GM23338 (cell line): ENCODE measurements around the gene RIIAD1. TPM values are rescaled to one million over a fixed set of nuclear protein-coding genes. Genes with fewer than 3 reads are reported as not detected.

Experiments
- ATAC-seq: fragments of 200-7000 bp; cut with Tn5 transposase; 3 replicates; pipeline ENCODE4 v1.9.1; 2020
- DNase-seq: peaks from one replicate; pipeline ENCODE4 v3.0.0-alpha.2; 2015; ENCODE audit warnings: low spot score
- H2AFZ ChIP-seq: fragments of 200-600 bp; sonication (generic); 2 replicates; pipeline ENCODE4 v1.8.0; 2016; ENCODE audit warnings: antibody characterized with exemption, mild to moderate bottlenecking, moderate library complexity
- H3F3A ChIP-seq: fragments of 200-600 bp; sonication (generic); replicated peaks from 2 replicates; pipeline ENCODE4 v1.8.0; 2017; ENCODE audit warnings: antibody characterized with exemption, mixed run types, low read depth
- H3K27ac ChIP-seq: fragments of 200-600 bp; sonication (generic); 2 replicates; pipeline ENCODE4 v1.6.1; 2016; ENCODE audit warnings: low read depth
- H3K27me3 ChIP-seq: fragments of 200-600 bp; sonication (generic); 2 replicates; pipeline ENCODE4 v1.8.0; 2016; ENCODE audit warnings: mild to moderate bottlenecking, mixed run types, moderate library complexity; ENCODE audit not compliant: insufficient read depth
- H3K36me3 ChIP-seq: fragments of 200-600 bp; sonication (generic); 2 replicates; pipeline ENCODE4 v1.8.0; 2016; ENCODE audit warnings: mild to moderate bottlenecking; ENCODE audit not compliant: insufficient read depth
- H3K4me1 ChIP-seq: fragments of 200-600 bp; sonication (generic); 2 replicates; pipeline ENCODE4 v1.8.0; 2016; ENCODE audit warnings: mild to moderate bottlenecking, moderate library complexity; ENCODE audit not compliant: insufficient read depth
- H3K4me2 ChIP-seq: fragments of 200-600 bp; sonication (generic); 2 replicates; pipeline ENCODE4 v1.7.1; 2017; ENCODE audit warnings: mixed run types
- H3K4me3 ChIP-seq: fragments of 200-600 bp; sonication (generic); 2 replicates; pipeline ENCODE4 v1.6.1; 2016; ENCODE audit warnings: mixed run types
- H3K79me2 ChIP-seq: fragments of 200-600 bp; sonication (generic); replicated peaks from 2 replicates; pipeline ENCODE4 v1.8.0; 2017; ENCODE audit warnings: mild to moderate bottlenecking; ENCODE audit not compliant: insufficient read depth
- H3K9me2 ChIP-seq: fragments of 200-600 bp; sonication (generic); 2 replicates; pipeline ENCODE4 v1.8.0; 2017; ENCODE audit not compliant: insufficient read depth
- H4K20me1 ChIP-seq: fragments of 200-600 bp; sonication (generic); replicated peaks from 2 replicates; pipeline ENCODE4 v1.8.0; 2017; ENCODE audit warnings: mild to moderate bottlenecking; ENCODE audit not compliant: insufficient read depth
- H3K27ac Mint-ChIP-seq: 2 replicates; pipeline ENCODE4 v1.8.0; 2020; ENCODE audit warnings: inconsistent platforms, mild to moderate bottlenecking, moderate library complexity, mixed read lengths
- H3K27me3 Mint-ChIP-seq: 3 replicates; pipeline ENCODE4 v1.8.0; 2022; ENCODE audit warnings: low read depth, mild to moderate bottlenecking, moderate library complexity, mixed read lengths, inconsistent platforms; ENCODE audit not compliant: insufficient read depth, poor library complexity
- H3K36me3 Mint-ChIP-seq: 3 replicates; pipeline ENCODE4 v1.8.0; 2021; ENCODE audit warnings: low read depth, mild to moderate bottlenecking, inconsistent platforms, moderate library complexity, mixed read lengths
- H3K4me1 Mint-ChIP-seq: 3 replicates; pipeline ENCODE4 v1.8.0; 2020; ENCODE audit warnings: mild to moderate bottlenecking, inconsistent platforms, mixed read lengths
- H3K4me3 Mint-ChIP-seq: 3 replicates; pipeline ENCODE4 v1.8.0; 2021; ENCODE audit warnings: moderate library complexity, mild to moderate bottlenecking, inconsistent platforms, mixed read lengths
- H3K9me3 Mint-ChIP-seq: 3 replicates; pipeline ENCODE4 v1.8.0; 2020; ENCODE audit warnings: moderate library complexity, mild to moderate bottlenecking, inconsistent platforms, mixed read lengths
- CTCF ChIP-seq, 2 experiments: fragments of 200-600 bp in 1 of 2; sonication (generic) in 1 of 2; conservative IDR thresholded peaks; 2 replicates each; pipeline versions ENCODE4 v1.5.1 to v1.6.1; 2016 to 2017; ENCODE audit warnings: antibody characterized with exemption in 2 of 2, low read depth in 2 of 2, mild to moderate bottlenecking in 2 of 2, moderate library complexity in 1 of 2
- ZNF331 ChIP-seq: fragments of 250-450 bp; sonication (Bioruptor Pico); IDR thresholded peaks from 2 replicates; pipeline ENCODE4 v1.5.0; 2020; ENCODE audit warnings: low read depth, mild to moderate bottlenecking, moderate library complexity
- polyA plus RNA-seq: library from polyadenylated mRNA; unstranded; fragments of >200 nt; fragmentation: Nextera tagmentation; extraction: Ambion mirVana; gene quantifications from 2 replicates; pipeline ENCODE4 v1.2.1, GENCODE V29; 2016
- total RNA-seq: library from RNA; depleted of rRNA; stranded (reverse); fragments of >200 nt; shearing (Covaris generic); gene quantifications from 2 replicates; pipeline ENCODE4 v1.2.3, GENCODE V29; 2014
- TF ChIP-seq, protein P1 (sequence below): fragments of 250-450 bp; sonication (Bioruptor Pico); IDR thresholded peaks from 2 replicates; pipeline ENCODE4 v1.5.0; 2020; ENCODE audit warnings: mild to moderate bottlenecking, moderate library complexity

RIIAD1 gene
- total and polyA plus RNA-seq, 2 experiments from 2014 or later, result not detected

GRCh38 chr1:151708891-151709290 lies 12.4 kb upstream of the RIIAD1 start:
- Histone ChIP-seq H3K27ac (no peak overlapping the region), H3F3A (no peaks in the 10 kb centered on the region), H3K4me1 (no peaks in the 10 kb centered on the region), H3K36me3 (no peaks in the 10 kb centered on the region), H4K20me1 (no peaks in the 10 kb centered on the region), H2AFZ (no peak overlapping the region), H3K79me2 (no peaks in the 10 kb centered on the region), H3K4me2 (no peak overlapping the region), H3K4me3 (no peak overlapping the region), H3K9me2 (no peaks in the 10 kb centered on the region), H3K27me3 (no peaks in the 10 kb centered on the region)
- H3K4me3 Mint-ChIP-seq, result no peak overlapping the region
- H3K4me1 Mint-ChIP-seq, result peaks cover 5% of the 10 kb centered on the region
- H3K9me3 Mint-ChIP-seq, result no peaks in the 10 kb centered on the region
- DNase-seq, result no peak
- peaks cover 11% of the 10 kb centered on the region for H3K27me3 Mint-ChIP-seq
- no peak overlapping the region for H3K27ac Mint-ChIP-seq
- no peaks in the 10 kb centered on the region for H3K36me3 Mint-ChIP-seq
- TF ChIP-seq CTCF (conservative IDR thresholded peaks at IDR 0.05; ENCODE audit: low read depth in 2 of 2) (no peak), ZNF331 (no peak)
- TF ChIP-seq, protein P1, sequence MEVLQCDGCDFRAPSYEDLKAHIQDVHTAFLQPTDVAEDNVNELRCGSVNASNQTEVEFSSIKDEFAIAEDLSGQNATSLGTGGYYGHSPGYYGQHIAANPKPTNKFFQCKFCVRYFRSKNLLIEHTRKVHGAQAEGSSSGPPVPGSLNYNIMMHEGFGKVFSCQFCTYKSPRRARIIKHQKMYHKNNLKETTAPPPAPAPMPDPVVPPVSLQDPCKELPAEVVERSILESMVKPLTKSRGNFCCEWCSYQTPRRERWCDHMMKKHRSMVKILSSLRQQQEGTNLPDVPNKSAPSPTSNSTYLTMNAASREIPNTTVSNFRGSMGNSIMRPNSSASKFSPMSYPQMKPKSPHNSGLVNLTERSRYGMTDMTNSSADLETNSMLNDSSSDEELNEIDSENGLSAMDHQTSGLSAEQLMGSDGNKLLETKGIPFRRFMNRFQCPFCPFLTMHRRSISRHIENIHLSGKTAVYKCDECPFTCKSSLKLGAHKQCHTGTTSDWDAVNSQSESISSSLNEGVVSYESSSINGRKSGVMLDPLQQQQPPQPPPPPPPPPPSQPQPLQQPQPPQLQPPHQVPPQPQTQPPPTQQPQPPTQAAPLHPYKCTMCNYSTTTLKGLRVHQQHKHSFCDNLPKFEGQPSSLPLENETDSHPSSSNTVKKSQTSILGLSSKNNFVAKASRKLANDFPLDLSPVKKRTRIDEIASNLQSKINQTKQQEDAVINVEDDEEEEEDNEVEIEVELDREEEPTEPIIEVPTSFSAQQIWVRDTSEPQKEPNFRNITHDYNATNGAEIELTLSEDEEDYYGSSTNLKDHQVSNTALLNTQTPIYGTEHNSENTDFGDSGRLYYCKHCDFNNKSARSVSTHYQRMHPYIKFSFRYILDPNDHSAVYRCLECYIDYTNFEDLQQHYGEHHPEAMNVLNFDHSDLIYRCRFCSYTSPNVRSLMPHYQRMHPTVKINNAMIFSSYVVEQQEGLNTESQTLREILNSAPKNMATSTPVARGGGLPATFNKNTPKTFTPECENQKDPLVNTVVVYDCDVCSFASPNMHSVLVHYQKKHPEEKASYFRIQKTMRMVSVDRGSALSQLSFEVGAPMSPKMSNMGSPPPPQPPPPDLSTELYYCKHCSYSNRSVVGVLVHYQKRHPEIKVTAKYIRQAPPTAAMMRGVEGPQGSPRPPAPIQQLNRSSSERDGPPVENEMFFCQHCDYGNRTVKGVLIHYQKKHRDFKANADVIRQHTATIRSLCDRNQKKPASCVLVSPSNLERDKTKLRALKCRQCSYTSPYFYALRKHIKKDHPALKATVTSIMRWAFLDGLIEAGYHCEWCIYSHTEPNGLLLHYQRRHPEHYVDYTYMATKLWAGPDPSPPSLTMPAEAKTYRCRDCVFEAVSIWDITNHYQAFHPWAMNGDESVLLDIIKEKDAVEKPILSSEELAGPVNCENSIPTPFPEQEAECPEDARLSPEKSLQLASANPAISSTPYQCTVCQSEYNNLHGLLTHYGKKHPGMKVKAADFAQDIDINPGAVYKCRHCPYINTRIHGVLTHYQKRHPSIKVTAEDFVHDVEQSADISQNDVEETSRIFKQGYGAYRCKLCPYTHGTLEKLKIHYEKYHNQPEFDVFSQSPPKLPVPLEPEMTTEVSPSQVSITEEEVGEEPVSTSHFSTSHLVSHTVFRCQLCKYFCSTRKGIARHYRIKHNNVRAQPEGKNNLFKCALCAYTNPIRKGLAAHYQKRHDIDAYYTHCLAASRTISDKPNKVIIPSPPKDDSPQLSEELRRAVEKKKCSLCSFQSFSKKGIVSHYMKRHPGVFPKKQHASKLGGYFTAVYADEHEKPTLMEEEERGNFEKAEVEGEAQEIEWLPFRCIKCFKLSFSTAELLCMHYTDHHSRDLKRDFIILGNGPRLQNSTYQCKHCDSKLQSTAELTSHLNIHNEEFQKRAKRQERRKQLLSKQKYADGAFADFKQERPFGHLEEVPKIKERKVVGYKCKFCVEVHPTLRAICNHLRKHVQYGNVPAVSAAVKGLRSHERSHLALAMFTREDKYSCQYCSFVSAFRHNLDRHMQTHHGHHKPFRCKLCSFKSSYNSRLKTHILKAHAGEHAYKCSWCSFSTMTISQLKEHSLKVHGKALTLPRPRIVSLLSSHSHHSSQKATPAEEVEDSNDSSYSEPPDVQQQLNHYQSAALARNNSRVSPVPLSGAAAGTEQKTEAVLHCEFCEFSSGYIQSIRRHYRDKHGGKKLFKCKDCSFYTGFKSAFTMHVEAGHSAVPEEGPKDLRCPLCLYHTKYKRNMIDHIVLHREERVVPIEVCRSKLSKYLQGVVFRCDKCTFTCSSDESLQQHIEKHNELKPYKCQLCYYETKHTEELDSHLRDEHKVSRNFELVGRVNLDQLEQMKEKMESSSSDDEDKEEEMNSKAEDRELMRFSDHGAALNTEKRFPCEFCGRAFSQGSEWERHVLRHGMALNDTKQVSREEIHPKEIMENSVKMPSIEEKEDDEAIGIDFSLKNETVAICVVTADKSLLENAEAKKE (CRISPR knock-in tag), result no peak
- no peak for ATAC-seq
